Muscle layer of duodenum (tissue), 2 donors: Measurements from ENCODE around the gene CYP4Z1.
"Not testable (repeated sequence)": the region's sequence is repeated elsewhere in the genome, so short reads cannot be mapped to it uniquely, and the experiment has no call there.

Experiments
- H3K27ac ChIP-seq: one replicate; pipeline ENCODE4 v1.7.0; 2013; ENCODE audit warnings: mild to moderate bottlenecking, low read length
- H3K27me3 ChIP-seq: one replicate; pipeline ENCODE4 v1.7.0; 2013; ENCODE audit warnings: low read depth, mild to moderate bottlenecking, control low read depth, low read length
- H3K36me3 ChIP-seq, 2 donors: one replicate each; pipeline ENCODE4 v1.7.0; 2013; ENCODE audit warnings: low read length in 2 of 2, control low read depth in 1 of 2, mild to moderate bottlenecking in 1 of 2; ENCODE audit not compliant: insufficient read depth in 2 of 2, control insufficient read depth in 1 of 2
- H3K4me1 ChIP-seq, 2 donors: one replicate each; pipeline ENCODE4 v1.7.0; 2013; ENCODE audit warnings: low read length in 2 of 2, mild to moderate bottlenecking in 2 of 2, control low read depth in 1 of 2, moderate library complexity in 1 of 2; ENCODE audit not compliant: insufficient read depth in 2 of 2, control insufficient read depth in 1 of 2
- H3K4me3 ChIP-seq, 2 donors: one replicate each; pipeline ENCODE4 v1.7.0; 2013; ENCODE audit warnings: low read length in 2 of 2, low read depth in 1 of 2, mild to moderate bottlenecking in 1 of 2
- H3K9me3 ChIP-seq, 2 donors: one replicate each; pipeline ENCODE4 v1.7.0; 2013; ENCODE audit warnings: low read length in 2 of 2, control low read depth in 1 of 2, mild to moderate bottlenecking in 1 of 2; ENCODE audit not compliant: control insufficient read depth in 1 of 2
- donor health status: healthy.

CYP4Z1 gene

GRCh38 chr1:47069509-47069908, 2.5 kb downstream of the CYP4Z1 start:
- H3K36me3 ChIP-seq, H3K27me3 ChIP-seq, H3K4me3 ChIP-seq, H3K27ac ChIP-seq, H3K9me3 ChIP-seq, H3K4me1 ChIP-seq: not testable (repeated sequence)

DNA sequence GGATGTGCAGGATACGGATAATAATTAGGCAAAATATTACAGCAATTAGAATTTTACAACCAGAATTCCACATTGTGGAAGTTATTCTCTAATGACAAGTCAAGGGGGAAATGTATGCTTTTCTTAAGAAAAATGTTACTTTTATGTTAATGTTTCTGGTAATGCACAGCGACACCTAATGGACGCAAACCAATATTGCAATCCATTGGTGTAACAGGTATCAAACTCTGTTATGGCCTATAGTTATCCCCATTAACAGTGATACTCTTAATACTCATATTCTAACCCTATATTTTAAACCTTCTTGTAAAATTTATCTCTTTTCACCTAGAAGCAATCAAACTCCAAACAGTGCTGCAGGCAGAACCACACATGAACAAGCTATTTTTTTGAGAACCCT, 22.3 kb downstream of the CYP4Z1 start:
- not testable (repeated sequence) for H3K27ac ChIP-seq, H3K4me1 ChIP-seq, H3K9me3 ChIP-seq, H3K27me3 ChIP-seq, H3K36me3 ChIP-seq, H3K4me3 ChIP-seq

DNA sequence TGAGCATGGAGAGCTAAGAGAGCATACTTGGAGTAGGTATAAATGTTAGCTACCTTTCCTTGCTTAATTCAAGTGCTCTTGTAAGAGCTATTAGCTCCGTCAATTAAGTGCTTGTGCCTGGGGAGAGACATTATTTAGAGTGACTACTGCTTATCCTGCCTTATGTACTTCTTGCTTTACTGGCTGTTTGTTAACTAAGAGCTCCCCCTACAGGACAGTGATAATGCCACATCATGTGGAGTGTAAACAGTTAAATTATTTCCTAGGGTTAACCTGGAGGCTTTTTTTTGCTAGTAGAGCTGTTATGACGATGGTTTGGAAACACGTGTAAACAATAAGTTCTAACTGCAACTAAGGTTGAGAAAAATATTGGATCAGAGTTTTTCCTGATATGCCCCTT, 24.4 kb downstream of the CYP4Z1 start:
- not testable (repeated sequence) for H3K4me3 ChIP-seq, H3K27ac ChIP-seq, H3K27me3 ChIP-seq, H3K9me3 ChIP-seq, H3K36me3 ChIP-seq, H3K4me1 ChIP-seq

- Histone ChIP-seq H3K4me3 (no peak overlapping the region), H3K36me3 (no peaks in the 10 kb centered on the region), H3K9me3 (peaks cover 0 to 8% of the 10 kb centered on the region in 2 donors), H3K4me1 (no peaks in the 10 kb centered on the region), H3K27ac (no peak overlapping the region), H3K27me3 (no peaks in the 10 kb centered on the region)
These were observed 37.8 kb downstream of the CYP4Z1 start for GRCh38 chr1:47104816-47105215.

DNA sequence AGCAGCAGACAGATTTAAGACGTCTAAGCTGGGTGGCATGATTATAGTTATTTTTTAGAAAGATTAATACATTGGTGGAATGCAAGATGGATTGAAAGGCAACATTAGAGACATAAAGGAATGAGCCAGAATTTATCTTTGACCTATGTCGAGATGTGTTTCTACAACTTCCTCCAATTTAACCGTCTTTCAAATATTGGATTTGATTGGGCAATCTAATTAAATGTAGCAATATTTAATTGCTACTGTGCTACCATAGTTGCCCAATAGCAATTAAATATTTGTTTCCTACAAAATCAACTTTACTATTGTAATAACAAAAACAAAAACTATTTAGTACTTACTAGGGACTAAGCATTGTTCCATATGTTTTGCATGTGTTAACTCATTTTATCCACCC, 39.8 kb downstream of the CYP4Z1 start:
- no peaks in the 10 kb centered on the region for H3K36me3 ChIP-seq
- H3K27me3 ChIP-seq: no peaks in the 10 kb centered on the region
- peaks cover 0 to 8% of the 10 kb centered on the region in 2 donors for H3K9me3 ChIP-seq
- no peaks in the 10 kb centered on the region for H3K4me1 ChIP-seq
- no peak overlapping the region for H3K4me3 ChIP-seq
- H3K27ac ChIP-seq: no peak overlapping the region

DNA sequence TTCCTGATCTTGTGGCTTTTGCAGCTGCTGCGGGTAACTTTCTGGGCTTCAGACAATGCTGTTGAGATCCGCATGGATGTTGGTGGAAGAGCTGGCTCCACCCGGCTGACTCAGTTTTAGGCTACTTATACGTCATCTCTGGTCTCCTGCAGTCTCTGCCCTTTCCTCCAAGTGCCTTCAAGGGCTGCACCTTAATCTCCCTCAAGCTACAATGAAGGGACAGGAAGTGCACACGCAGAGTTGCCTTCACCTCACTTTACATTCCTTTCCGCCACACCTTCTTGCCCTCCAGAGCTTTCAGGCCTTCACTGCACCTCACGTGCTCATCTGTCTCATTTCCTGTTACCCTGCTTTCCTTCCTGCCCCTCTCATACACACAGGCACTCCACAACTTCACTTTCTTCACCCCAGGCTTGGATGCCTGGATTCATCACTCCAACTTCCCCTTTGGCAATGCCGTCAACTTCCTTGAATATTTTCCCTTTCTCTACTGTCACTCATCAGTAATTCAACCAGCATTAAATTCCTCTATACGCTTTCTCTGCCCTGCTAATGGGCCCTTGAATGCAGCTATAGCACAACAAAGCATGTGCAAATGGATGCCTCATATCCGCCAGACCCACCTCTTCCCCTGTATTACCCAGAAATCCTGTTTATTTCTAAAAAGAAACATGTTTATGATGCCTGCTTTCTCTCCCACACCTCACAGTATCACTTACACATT, 41.0 kb downstream of the CYP4Z1 start:
- H3K27ac ChIP-seq, H3K4me3 ChIP-seq, H3K36me3 ChIP-seq, H3K4me1 ChIP-seq, H3K27me3 ChIP-seq, H3K9me3 ChIP-seq: not testable (repeated sequence)

DNA sequence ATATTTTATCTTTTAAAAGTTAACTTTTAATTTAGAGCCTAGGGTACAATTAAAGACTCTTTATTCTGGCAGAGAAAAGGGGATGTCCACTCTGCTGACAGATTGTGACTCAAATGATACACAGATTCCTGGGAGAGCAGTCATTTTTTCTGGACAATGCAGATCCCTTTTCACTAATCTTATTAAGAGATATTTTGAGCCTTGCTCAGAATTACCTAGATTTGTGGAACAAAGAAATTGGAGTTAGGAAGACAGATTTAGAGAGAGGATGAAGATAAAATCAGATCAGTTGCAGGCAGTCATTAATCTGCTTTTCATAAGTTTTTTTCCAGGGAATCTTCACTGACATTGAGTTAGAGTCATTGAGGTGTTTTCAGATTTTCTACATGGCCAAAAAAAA, 42.5 kb downstream of the CYP4Z1 start:
- not testable (repeated sequence) for H3K27ac ChIP-seq, H3K9me3 ChIP-seq, H3K4me3 ChIP-seq, H3K27me3 ChIP-seq, H3K4me1 ChIP-seq, H3K36me3 ChIP-seq

GRCh38 chr1:47113178-47113577, 46.1 kb downstream of the CYP4Z1 start:
- no peaks in the 10 kb centered on the region for H3K4me1 ChIP-seq

GRCh38 chr1:47121039-47121438, 54.0 kb downstream of the CYP4Z1 start:
- not testable (repeated sequence) for H3K27ac ChIP-seq, H3K36me3 ChIP-seq, H3K27me3 ChIP-seq, H3K4me1 ChIP-seq, H3K4me3 ChIP-seq, H3K9me3 ChIP-seq

More at GRCh38 chr1:47113178-47113577, 46.1 kb downstream of the CYP4Z1 start:
- Histone ChIP-seq H3K4me3 (no peak overlapping the region), H3K27me3 (no peaks in the 10 kb centered on the region), H3K9me3 (no peaks in the 10 kb centered on the region), H3K36me3 (no peaks in the 10 kb centered on the region), H3K27ac (no peak overlapping the region)

DNA sequence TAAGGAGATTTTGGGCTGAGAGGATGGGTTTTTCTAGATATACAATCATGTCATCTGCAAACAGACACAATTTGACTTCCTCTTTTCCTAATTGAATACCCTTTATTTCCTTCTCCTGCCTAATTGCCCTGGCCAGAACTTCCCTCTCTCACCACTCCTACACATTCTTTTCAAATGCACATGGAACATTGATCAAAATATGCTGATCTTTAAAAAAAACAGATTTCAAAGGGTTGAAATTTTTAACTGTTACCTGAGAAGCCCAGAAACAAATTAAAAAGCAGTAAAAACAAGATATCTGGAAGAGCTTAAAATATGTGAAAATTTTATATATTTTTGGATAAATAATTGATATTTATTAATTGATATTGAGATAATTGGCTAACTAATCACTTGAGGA, 57.8 kb downstream of the CYP4Z1 start:
- H3K27me3 ChIP-seq, H3K4me1 ChIP-seq, H3K27ac ChIP-seq, H3K36me3 ChIP-seq, H3K9me3 ChIP-seq, H3K4me3 ChIP-seq: not testable (repeated sequence)

GRCh38 chr1:47126997-47127396, 60.0 kb downstream of the CYP4Z1 start:
- H3K9me3 ChIP-seq, H3K36me3 ChIP-seq, H3K4me1 ChIP-seq, H3K27ac ChIP-seq, H3K4me3 ChIP-seq, H3K27me3 ChIP-seq: not testable (repeated sequence)

DNA sequence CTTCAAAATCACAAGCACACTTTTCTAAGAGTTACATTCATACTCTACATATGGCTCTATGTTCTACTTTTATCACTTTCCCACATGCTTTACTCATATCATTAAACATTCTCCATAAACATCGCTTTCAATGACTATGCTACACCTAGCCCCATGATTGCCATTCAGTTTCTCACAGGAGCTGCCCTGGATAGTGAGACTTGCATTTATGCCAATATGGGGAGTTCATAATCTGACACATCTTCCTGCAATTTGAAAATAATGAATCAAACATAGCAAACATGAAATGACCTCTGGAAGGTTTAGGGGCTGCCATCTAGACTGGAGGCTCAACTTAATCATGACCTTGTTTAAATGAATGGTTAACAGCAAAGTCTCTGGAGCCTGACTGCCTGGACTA, 61.2 kb downstream of the CYP4Z1 start:
- Histone ChIP-seq H3K9me3 (no peaks in the 10 kb centered on the region), H3K27ac (no peak overlapping the region), H3K4me1 (no peaks in the 10 kb centered on the region), H3K36me3 (no peaks in the 10 kb centered on the region), H3K4me3 (no peak overlapping the region), H3K27me3 (no peaks in the 10 kb centered on the region)
